22Rv1 (cell line): Measurements from ENCODE around the gene ATP2A3.

Source experiments
- H3K27ac ChIP-seq: fragments of 450-650 bp; 2 replicates; pipeline ENCODE4 v1.5.1; 2017
- CTCF ChIP-seq: fragments of 450-650 bp; IDR thresholded peaks from 2 replicates; pipeline ENCODE4 v1.5.1; 2017; ENCODE audit warnings: mild to moderate bottlenecking
- ZFX ChIP-seq: fragments of 450-650 bp; IDR thresholded peaks from 2 replicates; pipeline ENCODE4 v1.6.1; 2017; ENCODE audit warnings: antibody characterized with exemption, borderline replicate concordance

The ATP2A3 gene

DNA sequence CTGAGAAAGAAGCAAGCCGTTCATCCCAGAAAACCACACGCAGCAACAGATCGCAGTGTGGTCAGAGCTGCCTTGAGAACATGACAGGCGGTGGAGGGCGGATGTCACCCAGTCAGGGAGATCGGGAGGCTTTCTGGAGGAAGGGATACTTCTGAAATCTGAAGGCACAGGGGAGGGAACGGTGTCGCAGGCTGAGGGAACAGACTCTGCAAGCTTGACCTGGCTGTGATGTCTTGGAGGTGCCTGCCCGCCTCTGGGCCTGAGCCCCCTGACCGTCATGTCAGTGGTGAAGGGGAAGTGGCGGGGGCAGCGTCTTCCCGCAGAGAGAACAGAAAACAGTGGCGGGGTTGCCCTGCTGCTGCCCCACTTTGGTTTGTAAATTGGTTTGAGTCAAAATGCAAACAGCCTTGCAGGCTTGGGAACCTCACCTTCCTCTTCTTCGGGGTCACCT, 8.1 kb upstream of the ATP2A3 start:
- H3K27ac ChIP-seq: no peak overlapping the region
- TF ChIP-seq CTCF: no peak
- no peak for TF ChIP-seq ZFX

GRCh38 chr17:3970668-3971067, 6.4 kb upstream of the ATP2A3 start:
- no peak overlapping the region for H3K27ac ChIP-seq
- TF ChIP-seq ZFX (no peak), CTCF (no peak)

GRCh38 chr17:3969963-3970362, 5.7 kb upstream of the ATP2A3 start:
- TF ChIP-seq ZFX (no peak), CTCF (no peak)
- H3K27ac ChIP-seq: no peak overlapping the region

- TF ChIP-seq ZFX (no peak), CTCF (no peak)
- H3K27ac ChIP-seq: no peak overlapping the region
These were observed 4.8 kb upstream of the ATP2A3 start for GRCh38 chr17:3968886-3969524.

DNA sequence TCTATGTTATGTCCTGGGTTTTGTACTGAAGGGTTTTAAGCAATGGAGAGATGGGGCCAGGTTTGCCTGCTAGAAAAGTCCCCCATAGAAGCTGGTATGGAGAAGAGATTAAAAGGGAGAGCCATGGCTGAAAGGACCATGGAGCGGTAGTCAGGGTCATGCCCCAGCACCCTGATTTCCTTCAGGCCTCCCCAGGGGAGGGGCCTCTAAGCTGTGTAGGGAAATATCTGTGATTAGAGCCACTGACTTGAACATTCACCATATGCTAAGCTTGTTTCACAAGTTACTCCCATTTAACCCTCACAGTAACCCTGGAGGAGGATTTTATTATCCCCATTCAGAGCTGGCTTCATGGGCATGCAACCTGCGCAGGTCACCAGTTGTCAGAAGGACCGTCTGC, 3.8 kb upstream of the ATP2A3 start:
- TF ChIP-seq CTCF: no peak
- no peak for TF ChIP-seq ZFX
- no peak overlapping the region for H3K27ac ChIP-seq

DNA sequence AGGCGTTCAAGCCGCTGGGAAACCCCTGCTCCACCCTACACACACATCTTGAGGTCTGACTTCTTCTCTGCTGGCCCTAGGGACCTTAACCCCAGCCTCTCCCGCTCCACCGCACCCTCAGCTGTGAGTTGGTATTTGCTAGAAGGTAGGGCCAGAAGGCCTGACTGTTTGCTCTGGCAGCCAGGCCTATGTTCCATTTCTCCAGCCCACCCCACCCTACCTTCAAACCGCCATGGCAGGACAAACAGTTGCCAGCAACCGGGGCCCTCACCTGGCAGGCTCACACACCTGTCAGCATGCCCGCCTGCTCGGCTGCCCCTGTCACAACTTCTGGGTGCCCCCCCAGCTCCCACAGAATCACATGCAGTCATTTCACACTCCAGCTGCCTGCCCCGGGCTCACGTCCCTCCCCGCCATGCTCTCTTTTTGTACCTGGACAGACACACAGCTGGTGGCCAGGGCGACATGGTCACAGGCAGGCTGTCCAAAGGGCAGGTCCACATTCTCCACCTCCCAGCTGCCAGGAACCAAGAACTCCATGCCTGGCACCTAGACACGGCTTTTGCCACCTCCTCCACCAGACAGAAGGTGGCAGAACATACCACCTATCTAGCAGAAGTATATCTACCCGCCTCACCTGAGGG, 2.6 kb upstream of the ATP2A3 start:
- TF ChIP-seq ZFX: no peak
- no peak for TF ChIP-seq CTCF
- no peak overlapping the region for H3K27ac ChIP-seq

DNA sequence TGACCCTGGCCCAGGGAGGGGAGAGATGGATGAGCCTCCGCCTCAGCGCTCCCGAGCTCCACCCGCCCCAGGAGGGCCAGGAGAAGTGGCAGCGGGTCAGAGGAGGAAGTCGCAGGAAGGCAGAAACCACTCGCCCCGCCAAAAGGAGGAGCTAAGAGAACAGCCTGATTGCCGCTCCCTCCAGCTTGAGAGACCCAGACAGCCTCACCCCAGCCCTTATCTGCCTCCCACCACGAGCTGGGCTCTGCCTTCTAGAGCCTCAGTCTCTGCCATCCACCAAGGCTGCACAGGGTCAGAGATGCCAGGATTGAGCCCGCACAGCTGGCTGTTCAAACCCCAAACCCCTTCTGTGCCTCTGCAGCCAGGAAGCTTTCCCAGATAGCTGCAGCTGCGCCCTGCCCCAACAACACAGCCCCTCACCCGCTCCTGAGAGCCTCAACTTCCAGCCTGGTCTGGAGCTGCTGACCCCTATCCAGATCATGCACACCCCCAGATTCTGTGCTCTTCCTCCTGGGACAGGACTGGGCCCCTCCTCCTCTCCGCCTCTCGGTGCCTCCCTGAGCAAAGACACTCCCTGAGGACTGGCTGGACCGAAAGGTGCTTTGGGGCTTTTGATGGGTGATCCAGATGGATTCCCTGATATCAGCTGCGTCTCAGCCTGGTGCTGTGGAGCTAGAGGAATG, 1.0 kb upstream of the ATP2A3 start:
- TF ChIP-seq ZFX: no peak
- no peak for TF ChIP-seq CTCF

More for the DNA sequence above, 1.0 kb upstream of the ATP2A3 start:
- no peak overlapping the region for H3K27ac ChIP-seq
